GM20000 (cell line): ENCODE measurements around the gene SEC14L3.

Experiments
- DNase-seq: peaks from one replicate; pipeline ENCODE4 v3.0.0; 2012; ENCODE audit warnings: low spot score
- CTCF ChIP-seq: IDR thresholded peaks from 2 replicates; pipeline ENCODE4 v1.5.1; 2012; ENCODE audit warnings: mild to moderate bottlenecking, control low read depth; ENCODE audit errors: extremely low read depth, missing control alignments

SEC14L3 gene

GRCh38 chr22:30486661-30487115 is 14.9 kb upstream of the SEC14L3 start:
- no peak for TF ChIP-seq CTCF
- no peak for DNase-seq

GRCh38 chr22:30486118-30486517 is 14.3 kb upstream of the SEC14L3 start:
- DNase-seq, result no peak
- TF ChIP-seq CTCF, result no peak

DNA sequence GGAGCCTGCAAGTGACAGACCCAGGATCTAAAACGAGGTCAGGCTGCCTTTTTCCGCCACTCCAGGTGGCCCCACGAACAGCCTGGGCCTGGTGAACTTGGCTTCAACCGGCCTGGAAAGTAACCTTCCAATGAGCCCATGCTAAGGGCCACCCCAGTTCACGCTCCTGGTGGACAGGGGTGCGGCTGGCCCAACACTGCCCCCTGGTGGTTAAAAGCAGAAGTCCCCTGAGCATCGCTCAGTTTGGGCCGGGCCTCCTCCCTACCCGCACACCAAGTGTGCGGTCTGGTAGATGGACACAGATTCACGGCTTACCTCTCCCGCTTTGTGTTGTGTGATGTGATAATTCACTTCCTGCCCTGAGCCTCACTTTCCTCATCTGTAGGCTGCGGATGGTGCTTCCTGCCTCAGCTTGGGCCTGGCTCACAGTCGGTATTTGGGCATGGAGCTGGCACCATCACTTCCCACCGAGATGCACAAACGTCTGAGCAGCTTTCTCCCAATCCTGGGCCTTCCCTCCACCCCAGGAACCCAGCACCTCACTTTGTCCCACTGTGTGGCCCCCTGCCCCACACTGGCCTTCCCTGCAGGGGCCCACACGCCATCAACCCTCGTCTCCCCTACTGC is 13.7 kb upstream of the SEC14L3 start:
- TF ChIP-seq CTCF, result peak; percentile 82
- peak; percentile 89 for DNase-seq

DNA sequence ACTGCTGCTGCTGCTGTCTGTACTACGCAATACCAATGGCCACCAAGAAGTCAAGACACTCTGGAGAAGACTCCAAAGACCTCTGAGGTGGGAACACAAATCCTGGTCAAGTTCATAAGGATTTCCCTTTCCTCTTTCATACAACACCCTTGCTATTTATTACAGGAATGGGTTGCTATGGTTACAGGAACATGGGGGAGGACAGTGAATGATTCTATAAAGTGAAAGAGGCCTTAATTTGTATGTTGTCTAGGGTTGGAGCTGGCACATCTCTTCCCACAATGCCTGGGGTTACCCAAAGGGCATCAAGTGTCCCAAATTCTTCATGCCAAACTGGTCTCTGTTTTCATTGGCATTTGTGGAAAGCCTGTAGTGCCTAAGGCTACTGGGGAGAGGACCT is 11.4 kb upstream of the SEC14L3 start:
- DNase-seq, result no peak
- no peak for TF ChIP-seq CTCF

DNA sequence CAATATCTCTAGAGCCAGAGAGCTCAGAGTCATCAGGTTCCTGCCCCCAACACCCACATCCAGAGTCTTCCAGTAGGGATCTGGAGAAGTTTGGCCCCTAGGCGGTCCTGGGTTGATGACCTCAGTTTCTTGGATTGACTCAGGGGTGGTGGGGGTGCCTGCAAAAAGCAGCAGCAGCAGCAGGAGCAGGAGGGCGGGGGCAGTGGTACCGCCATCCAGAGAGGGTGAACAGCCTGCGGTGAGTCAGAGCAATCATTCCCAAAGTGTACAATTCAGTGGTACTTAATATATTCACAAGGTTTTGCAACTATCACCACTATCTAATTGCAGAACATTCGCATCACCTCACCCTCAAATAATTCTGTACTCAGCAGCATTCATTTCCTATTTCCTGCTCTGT is 9.9 kb upstream of the SEC14L3 start:
- no peak for TF ChIP-seq CTCF
- DNase-seq, result no peak

DNA sequence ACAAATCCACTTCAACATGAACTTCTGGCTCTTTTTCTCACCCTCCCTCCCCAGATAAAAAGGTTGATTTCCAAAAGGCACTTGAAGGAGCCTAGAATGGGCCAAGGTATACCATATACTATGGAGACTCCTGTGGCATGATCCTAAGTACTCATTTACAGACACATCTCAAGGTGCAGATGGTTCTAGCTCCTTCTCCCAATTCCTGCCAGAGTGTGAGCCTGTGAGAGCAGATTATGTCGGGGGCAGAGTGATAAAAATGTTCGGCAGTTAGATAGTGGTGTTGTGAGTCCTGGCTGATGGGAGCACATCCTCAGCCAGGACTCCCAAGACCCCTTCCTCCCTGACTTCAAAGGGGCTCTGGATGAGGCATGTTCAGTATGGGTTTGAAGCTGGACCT is 8.2 kb upstream of the SEC14L3 start:
- no peak for TF ChIP-seq CTCF
- DNase-seq, result no peak

GRCh38 chr22:30474683-30475424 is 3.0 kb upstream of the SEC14L3 start:
- TF ChIP-seq CTCF, result no peak
- no peak for DNase-seq
